Measurements from ENCODE around the gene GRPR. TPM values are rescaled to one million over a fixed set of nuclear protein-coding genes. Genes with fewer than 3 reads are reported as not detected.

The GRPR gene
- total RNA-seq, 8 experiments from 2014 or later: 0.14 to 31.6 (median 0.57) TPM

DNA sequence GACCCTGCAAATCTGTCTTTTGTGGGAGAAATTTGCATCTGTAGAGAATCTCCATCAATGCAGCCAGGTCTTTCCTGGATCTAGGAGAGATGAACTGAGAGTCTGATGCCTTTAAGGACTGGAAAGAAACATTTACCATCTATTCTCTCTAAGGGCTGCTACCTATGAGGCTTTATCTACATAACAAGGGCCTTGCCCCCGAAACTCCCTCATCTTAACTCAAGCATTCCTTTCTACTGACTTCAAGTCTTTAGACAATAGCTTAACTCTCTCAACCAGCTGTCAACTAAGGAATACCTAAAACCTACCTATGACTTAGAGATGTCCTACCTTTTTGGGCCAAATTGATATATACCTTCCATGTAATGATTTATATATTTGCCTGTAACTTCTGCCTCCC is 76.0 kb downstream of the GRPR start:
- Histone ChIP-seq H3K4me3 (no peak overlapping the region), H3K4me1 (replicated peaks in 1 of 2) (no peaks in the 10 kb centered on the region), H3K27ac (no peak overlapping the region)
- WGBS, 10 experiments: 0% methylated on average over 1 of the region's 1 CpG; no CpG with 5 or more reads in 9 of the 10 experiments
- in situ Hi-C loops (cut with MboI; ENCODE audit: low pct_unique_long_range_greater_than_20kb in 2 of 9, low sequenced_read_pairs in 9 of 9, unreplicated experiment in 9 of 9): no loop called here
- no peak for ATAC-seq (replicated peaks in 6 of 8)

DNA sequence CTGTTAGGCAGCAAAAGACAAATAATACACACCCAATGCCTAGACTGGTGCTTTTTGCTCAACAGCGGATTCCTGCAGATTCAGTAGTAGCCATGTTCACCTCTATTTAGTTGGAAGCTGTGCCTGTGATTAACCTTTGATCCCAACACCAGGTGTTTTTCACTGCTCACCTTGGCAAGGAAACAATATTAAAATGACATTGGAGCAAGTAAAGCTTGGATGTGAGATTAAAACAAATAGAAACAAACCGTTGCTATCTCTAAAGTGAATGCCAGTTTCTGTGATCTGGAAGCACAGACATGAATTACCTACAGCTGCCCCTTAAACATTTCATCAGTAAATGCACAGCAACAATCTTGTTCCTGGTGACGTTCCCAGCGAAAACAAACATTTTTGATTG is 79.6 kb downstream of the GRPR start:
- in situ Hi-C loops (cut with MboI; ENCODE audit: low pct_unique_long_range_greater_than_20kb in 2 of 9, low sequenced_read_pairs in 9 of 9, unreplicated experiment in 9 of 9): no loop called here
- no peak for ATAC-seq (replicated peaks in 6 of 8)
- WGBS, 10 experiments: 40 to 100% (median 77%) methylated on average over 1 to 3 of the region's 4 CpGs; no CpG with 5 or more reads in 5 of the 10 experiments
- Histone ChIP-seq H3K27ac (no peak overlapping the region), H3K4me3 (no peak overlapping the region), H3K4me1 (replicated peaks in 1 of 2) (no peaks in the 10 kb centered on the region)

Other genes starting within 250 kb of the GRPR start
- gene MAGEB17, start 43.9 kb downstream of the GRPR start, total RNA-seq: under 1 TPM in 3 of 8 experiments, not detected in 5; 0.11 to 0.38 (median 0.13) TPM

All from motor neuron (in vitro differentiated cells).